Measurements from ENCODE around the gene FXYD1.

FXYD1 gene

GRCh38 chr19:35165200-35166058 lies 26.8 kb downstream of the FXYD1 start:
- no peak for TF ChIP-seq RAD21 (IDR thresholded peaks at IDR 0.05; ENCODE audit: low read depth)
- no peak for TF ChIP-seq TEAD4 (IDR thresholded peaks at IDR 0.05)
- TF ChIP-seq EGR1 (IDR thresholded peaks at IDR 0.05): no peak
- no peak for TF ChIP-seq FOXM1 (IDR thresholded peaks at IDR 0.05; ENCODE audit: borderline replicate concordance, low read depth)
- TF ChIP-seq TAF1 (IDR thresholded peaks at IDR 0.05; ENCODE audit: low read depth): no peak
- TF ChIP-seq TCF12 (IDR thresholded peaks at IDR 0.05; ENCODE audit: low read depth): no peak
- no peak for TF ChIP-seq CREB1 (IDR thresholded peaks at IDR 0.05; ENCODE audit: low read depth)
- TF ChIP-seq MAX (IDR thresholded peaks at IDR 0.05): no peak
- no peak for TF ChIP-seq USF1 (IDR thresholded peaks at IDR 0.05)
- no peak for TF ChIP-seq YY1 (IDR thresholded peaks at IDR 0.05; ENCODE audit: low read depth)
- TF ChIP-seq CEBPB (IDR thresholded peaks at IDR 0.05): no peak

DNA sequence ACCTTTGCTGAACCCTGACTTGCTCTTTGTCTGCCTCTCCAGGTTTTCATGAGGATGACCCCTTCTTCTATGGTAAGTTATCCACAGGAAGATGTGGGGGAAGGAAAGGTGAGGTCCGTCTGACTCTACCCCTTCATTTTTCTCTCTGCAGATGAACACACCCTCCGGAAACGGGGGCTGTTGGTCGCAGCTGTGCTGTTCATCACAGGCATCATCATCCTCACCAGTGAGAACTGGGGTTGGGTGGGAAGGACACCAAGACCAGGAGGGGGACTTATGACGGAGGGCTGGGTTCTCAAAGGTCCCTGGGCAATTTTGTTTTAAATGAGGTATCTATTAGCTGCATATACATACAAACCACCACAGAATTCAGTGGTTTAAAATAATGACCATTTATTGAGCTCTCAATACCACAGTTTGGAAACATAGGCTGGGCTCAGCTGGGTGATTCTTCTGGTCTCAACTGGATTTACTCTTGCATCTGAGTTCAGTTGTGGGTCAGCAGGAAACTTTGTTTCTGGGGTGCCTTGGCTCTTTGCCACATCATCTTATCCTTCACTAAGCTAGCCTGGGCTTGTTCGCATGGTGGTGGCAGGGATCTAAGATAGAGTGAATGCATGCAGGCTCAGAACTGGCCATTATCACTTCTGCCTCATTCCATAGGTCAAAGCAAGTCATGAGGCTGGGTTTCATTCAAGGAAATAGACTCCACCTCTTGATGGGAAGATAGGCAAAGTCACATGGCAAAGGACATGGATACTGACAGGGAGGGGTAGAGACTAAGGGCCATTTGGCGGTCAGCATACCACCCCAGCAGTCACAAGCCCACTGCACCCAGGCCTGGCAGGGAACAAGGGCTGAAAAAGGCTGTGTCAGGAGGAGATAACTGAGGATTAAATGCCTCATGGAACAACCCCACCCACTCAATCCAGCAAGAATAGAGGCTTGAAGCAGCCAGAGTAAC lies 27.8 kb downstream of the FXYD1 start:
- no peak for TF ChIP-seq YY1 (IDR thresholded peaks at IDR 0.05; ENCODE audit: low read depth)
- no peak for TF ChIP-seq CREB1 (IDR thresholded peaks at IDR 0.05; ENCODE audit: low read depth)
- TF ChIP-seq RAD21 (IDR thresholded peaks at IDR 0.05; ENCODE audit: low read depth): no peak
- TF ChIP-seq MAX (IDR thresholded peaks at IDR 0.05): no peak
- no peak for TF ChIP-seq EP300 (IDR thresholded peaks at IDR 0.05; ENCODE audit: borderline replicate concordance)
- no peak for TF ChIP-seq FOXM1 (IDR thresholded peaks at IDR 0.05; ENCODE audit: borderline replicate concordance, low read depth)
- no peak for TF ChIP-seq TEAD4 (IDR thresholded peaks at IDR 0.05)

DNA sequence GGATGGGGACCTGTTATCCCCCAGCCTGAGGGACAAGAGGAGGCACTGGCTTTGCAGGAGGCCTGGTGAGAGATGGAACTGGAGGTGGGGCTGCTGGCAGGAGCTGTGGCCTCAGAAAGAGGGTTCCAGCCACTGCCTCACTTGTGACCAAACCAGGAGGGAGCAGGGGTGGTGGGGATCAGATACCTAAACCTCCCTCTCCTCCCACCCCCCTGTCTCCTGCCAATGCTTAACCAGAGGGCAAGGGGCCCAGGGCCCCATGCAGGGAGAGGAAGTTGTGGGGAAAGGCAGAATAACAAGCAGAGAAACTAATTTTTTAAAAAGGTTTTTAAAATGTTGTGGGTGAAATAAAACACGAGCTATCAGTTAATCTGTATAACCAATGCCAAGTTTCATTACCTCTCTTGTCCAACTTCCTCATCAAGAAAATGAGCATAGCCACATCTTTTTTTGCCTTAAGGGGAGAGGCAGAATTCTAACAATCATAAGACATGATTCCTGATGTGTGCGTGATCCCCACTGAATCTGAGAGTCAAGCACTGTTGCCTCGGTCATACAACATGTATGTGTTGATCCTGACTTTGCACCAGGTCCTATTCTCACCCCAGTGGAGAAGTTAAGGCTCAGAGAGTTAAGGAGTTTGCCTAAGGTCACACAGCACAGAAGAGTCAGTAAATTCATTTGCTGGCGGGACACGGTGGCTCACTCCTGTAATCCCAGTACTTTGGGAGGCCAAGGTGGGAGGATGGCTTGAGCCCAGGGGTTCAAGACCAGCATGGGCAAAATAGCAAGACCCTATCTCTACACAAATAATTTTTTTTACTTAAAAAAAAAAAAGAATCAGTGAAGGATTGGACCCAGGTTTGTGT lies 28.9 kb downstream of the FXYD1 start:
- TF ChIP-seq TAF1 (IDR thresholded peaks at IDR 0.05; ENCODE audit: low read depth): no peak
- TF ChIP-seq YY1 (IDR thresholded peaks at IDR 0.05; ENCODE audit: low read depth): no peak
- no peak for TF ChIP-seq TEAD4 (IDR thresholded peaks at IDR 0.05)
- no peak for TF ChIP-seq RAD21 (IDR thresholded peaks at IDR 0.05; ENCODE audit: low read depth)
- no peak for TF ChIP-seq EGR1 (IDR thresholded peaks at IDR 0.05)
- TF ChIP-seq MAX (IDR thresholded peaks at IDR 0.05): no peak
- no peak for TF ChIP-seq NFIC (IDR thresholded peaks at IDR 0.05)
- no peak for TF ChIP-seq ZBTB7A (IDR thresholded peaks at IDR 0.05; ENCODE audit: low read depth)
- no peak for TF ChIP-seq REST (IDR thresholded peaks at IDR 0.05; ENCODE audit: low read depth)
- TF ChIP-seq CEBPB (IDR thresholded peaks at IDR 0.05): no peak
- TF ChIP-seq EP300 (IDR thresholded peaks at IDR 0.05; ENCODE audit: borderline replicate concordance): no peak
- no peak for TF ChIP-seq CREB1 (IDR thresholded peaks at IDR 0.05; ENCODE audit: low read depth)
- TF ChIP-seq USF1 (IDR thresholded peaks at IDR 0.05): no peak
- TF ChIP-seq TCF12 (IDR thresholded peaks at IDR 0.05; ENCODE audit: low read depth): no peak
- no peak for TF ChIP-seq FOXM1 (IDR thresholded peaks at IDR 0.05; ENCODE audit: borderline replicate concordance, low read depth)

DNA sequence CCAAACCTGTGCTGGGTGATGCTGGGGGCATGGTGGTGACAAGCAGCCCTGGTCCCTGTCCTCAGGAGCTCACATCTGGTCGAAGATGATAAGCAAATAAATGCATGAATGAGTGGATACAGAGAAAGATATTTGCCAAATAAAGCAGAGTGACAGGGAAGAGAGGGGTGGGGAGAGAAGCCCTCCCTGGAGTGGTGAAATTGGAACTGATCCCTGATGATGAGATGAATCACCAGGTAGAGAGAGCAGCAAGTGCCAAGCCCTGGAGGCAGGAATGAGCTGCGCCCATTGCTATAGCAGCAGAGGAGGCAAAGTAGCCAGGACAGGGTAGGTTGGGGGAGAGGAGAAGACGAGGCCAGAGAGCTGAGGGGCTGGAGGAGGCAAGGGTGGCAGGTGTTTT lies 29.6 kb downstream of the FXYD1 start:
- no peak for TF ChIP-seq MAX (IDR thresholded peaks at IDR 0.05)
- peak; percentile 34; the same call in 1 of the 2 replicates for TF ChIP-seq NFIC (IDR thresholded peaks at IDR 0.05)

DNA sequence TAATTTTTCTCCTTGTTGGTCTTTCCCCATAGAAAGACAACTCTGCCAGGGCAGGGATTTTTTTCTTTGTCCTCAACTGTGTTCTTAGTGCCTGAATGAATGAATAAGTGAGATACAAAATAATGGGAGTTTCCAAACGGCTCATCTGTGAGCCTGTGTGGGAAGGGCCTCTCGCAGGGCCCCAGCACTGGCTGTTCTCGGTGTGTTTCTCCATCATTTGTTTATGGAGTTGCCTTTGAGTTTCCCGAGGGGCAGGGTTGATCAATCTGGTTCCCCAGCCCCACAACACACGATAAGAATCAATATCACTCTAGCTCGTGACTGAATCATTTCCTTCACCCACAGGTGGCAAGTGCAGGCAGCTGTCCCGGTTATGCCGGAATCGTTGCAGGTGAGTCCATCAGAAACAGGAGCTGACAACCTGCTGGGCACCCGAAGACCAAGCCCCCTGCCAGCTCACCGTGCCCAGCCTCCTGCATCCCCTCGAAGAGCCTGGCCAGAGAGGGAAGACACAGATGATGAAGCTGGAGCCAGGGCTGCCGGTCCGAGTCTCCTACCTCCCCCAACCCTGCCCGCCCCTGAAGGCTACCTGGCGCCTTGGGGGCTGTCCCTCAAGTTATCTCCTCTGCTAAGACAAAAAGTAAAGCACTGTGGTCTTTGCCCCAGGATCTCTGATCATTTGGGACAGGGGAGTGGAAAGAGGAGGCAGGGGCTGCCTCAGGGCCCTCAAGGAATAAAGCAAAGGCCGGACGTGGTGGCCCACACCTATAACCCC lies 30.8 kb downstream of the FXYD1 start:
- TF ChIP-seq CEBPB (IDR thresholded peaks at IDR 0.05): no peak
- no peak for TF ChIP-seq RAD21 (IDR thresholded peaks at IDR 0.05; ENCODE audit: low read depth)
- no peak for TF ChIP-seq EGR1 (IDR thresholded peaks at IDR 0.05)
- no peak for TF ChIP-seq YY1 (IDR thresholded peaks at IDR 0.05; ENCODE audit: low read depth)
- no peak for TF ChIP-seq MAX (IDR thresholded peaks at IDR 0.05)
- TF ChIP-seq EP300 (IDR thresholded peaks at IDR 0.05; ENCODE audit: borderline replicate concordance): no peak
- no peak for TF ChIP-seq USF1 (IDR thresholded peaks at IDR 0.05)
- TF ChIP-seq REST (IDR thresholded peaks at IDR 0.05; ENCODE audit: low read depth): no peak
- TF ChIP-seq TCF12 (IDR thresholded peaks at IDR 0.05; ENCODE audit: low read depth): no peak
- no peak for TF ChIP-seq NFIC (IDR thresholded peaks at IDR 0.05)
- TF ChIP-seq CREB1 (IDR thresholded peaks at IDR 0.05; ENCODE audit: low read depth): no peak
- no peak for TF ChIP-seq ZBTB7A (IDR thresholded peaks at IDR 0.05; ENCODE audit: low read depth)
- TF ChIP-seq TEAD4 (IDR thresholded peaks at IDR 0.05): no peak
- TF ChIP-seq FOXM1 (IDR thresholded peaks at IDR 0.05; ENCODE audit: borderline replicate concordance, low read depth): no peak
- no peak for TF ChIP-seq TAF1 (IDR thresholded peaks at IDR 0.05; ENCODE audit: low read depth)
